Amniotic stem cell (primary cell): ENCODE results near the gene SPRED2.

Experiments
- DNase-seq: peaks from one replicate; lab custom pipeline; 2025; lab: John Stamatoyannopoulos, UW

The SPRED2 gene, protein sequence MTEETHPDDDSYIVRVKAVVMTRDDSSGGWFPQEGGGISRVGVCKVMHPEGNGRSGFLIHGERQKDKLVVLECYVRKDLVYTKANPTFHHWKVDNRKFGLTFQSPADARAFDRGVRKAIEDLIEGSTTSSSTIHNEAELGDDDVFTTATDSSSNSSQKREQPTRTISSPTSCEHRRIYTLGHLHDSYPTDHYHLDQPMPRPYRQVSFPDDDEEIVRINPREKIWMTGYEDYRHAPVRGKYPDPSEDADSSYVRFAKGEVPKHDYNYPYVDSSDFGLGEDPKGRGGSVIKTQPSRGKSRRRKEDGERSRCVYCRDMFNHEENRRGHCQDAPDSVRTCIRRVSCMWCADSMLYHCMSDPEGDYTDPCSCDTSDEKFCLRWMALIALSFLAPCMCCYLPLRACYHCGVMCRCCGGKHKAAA

GRCh38 chr2:65432227-65433190 lies at the start of gene SPRED2:
Gene SPRED2 (minus strand): TSS chr2:65432599. CDS start chr2:65431987, 612 bp downstream.
- peak; percentile 85 for DNase-seq

- no peak for DNase-seq
These were observed 49.6 kb upstream of the SPRED2 start for GRCh38 chr2:65481961-65482360.

GRCh38 chr2:65479524-65479923 lies 47.1 kb upstream of the SPRED2 start:
- DNase-seq = no peak

DNA sequence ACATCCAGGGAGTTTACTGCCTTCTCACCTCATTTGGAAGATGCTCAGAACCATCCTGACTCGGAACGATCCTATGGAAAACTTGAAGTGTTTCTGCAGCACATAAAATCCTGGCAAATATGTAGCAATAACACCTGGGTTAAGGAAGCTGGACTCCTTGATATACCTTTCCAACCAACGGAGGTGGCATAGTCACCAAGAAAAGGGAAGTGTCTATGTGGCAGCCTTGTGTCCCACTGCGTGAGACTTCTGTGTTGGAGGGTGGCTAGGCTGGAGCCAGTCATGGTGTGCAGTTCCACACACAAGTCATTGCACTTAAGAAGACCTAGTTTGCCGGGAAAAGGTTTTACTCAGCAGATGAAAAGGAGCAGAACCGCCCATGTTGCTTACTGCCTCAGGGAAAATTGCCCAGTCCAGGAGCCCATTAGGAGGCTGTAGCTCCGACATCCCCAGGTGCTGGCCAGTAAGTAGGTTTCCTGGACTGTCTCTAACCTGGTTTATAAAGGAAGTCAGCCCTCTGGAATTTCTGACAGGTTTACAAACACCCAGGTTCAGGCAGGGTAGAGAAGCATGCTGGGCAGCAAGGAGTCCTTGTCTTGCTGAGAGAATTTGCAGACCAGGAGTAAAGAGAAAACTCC lies 46.2 kb upstream of the SPRED2 start:
- DNase-seq = no peak

DNA sequence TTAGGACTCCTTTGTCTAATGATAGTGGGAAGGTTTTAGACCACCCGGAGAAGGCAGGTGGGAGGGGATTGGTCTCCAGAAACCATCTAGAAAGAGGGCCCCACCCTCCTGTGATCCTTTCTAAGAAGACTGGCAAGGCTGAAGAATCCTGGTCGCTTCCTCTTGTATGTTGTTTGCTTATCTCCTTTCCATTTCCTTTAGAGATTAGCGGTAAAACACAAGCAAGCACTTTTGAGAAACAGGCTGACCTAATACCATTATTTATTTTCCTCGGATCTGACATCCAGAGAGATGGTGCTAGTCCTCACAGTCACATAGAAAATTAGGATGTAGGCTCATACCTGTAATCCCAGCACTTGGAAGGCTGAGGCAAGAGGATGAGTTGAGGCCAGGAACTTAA lies 45.2 kb upstream of the SPRED2 start:
- DNase-seq = no peak

DNA sequence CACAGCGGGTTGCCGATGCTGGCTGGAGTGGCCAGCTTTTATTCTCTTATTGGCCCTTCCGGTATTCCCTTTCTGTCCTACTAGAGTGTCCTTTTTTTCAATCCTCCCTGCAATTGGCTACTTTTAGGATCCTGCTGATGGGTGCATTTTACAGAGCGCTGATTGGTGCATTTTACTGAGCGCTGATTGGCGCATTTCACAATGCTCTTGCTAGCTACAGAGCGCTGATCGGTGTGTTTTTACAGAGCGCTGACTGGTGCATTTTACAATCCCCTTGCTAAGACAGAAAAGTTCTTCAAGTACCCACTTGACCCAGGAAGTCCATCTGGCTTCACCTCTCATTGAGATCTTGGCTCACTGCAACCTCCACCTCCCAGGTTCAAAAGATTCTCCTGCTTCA lies 44.4 kb upstream of the SPRED2 start:
- DNase-seq = no peak

- DNase-seq = no peak
These were observed 42.6 kb upstream of the SPRED2 start for GRCh38 chr2:65475000-65475399.

DNA sequence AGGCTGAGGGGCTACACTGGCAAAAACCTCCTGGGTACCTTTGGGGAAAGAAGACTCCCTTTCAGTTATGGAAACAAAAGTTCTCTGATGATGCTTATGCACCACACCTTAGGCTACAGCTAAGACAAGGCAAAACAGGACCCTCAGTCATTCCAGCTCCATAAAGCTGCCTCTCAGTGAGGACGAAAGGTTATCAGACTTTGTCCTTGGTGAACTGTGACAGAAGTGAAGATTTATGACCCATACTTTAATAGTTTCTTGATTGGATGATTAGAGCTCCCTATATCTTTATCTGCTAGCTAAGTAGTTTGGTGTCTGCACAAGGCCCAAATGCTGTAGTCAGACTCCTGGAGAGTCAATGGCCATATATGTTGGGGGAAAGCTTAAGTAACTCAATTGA lies 40.6 kb upstream of the SPRED2 start:
- DNase-seq = no peak

DNA sequence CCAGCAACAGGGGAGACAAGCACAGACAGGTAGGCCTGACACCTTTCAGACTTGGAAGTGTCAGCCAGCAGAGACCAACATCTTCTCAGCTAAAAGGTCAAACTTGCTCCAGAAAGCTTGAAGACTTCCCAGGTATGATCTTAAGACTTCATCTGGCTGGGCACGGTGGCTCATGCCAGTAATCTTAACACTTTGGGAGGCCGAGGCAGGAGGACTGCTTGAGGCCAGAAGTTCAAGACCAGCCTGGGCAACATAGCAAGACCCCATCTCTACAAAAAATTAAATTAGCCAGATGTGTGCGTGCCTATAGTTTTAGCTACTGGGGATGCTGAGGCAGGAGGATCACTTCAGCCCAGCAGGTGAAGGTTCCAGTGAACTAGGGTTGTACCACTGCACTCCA lies 39.0 kb upstream of the SPRED2 start:
- no peak for DNase-seq

DNA sequence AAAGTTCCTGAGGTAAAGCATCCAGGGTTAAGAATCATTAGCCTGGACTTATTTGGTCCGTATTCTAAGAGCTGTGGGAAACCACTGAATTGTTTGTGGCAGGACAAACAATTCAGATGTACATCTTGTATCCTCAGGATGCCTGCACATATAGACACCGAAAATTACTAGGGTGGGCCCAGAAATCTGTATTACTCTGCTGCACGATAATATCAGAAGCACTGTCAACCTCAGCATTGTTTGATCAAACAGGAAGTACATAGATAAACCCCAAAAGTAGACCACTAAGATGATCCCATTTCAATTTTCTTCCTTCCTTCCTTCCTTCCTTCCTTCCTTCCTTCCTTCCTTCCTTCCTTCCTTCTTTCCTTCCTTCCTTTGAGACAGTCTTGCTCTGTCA lies 34.2 kb upstream of the SPRED2 start:
- no peak for DNase-seq

- no peak for DNase-seq
These were observed 33.5 kb upstream of the SPRED2 start for GRCh38 chr2:65465857-65466256.

DNA sequence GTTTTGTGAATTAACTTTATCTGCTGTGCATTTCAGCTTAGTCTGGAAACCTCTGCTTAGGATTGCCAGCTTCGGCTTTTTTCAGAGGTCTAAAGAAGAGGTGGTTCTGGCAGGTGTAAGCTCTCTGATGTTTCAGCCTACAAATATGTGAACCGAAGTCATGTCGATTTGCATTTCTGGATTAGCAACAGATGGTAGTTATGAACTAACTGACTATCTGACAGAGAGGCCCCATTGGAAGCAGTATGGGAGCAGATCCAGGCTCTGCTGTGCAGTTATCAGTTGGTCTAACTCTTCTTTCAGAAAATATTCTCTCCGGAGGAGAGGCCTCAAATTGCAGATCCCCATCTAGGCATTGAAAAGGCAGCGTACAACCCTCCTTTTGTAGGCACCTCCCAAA lies 32.7 kb upstream of the SPRED2 start:
- no peak for DNase-seq

DNA sequence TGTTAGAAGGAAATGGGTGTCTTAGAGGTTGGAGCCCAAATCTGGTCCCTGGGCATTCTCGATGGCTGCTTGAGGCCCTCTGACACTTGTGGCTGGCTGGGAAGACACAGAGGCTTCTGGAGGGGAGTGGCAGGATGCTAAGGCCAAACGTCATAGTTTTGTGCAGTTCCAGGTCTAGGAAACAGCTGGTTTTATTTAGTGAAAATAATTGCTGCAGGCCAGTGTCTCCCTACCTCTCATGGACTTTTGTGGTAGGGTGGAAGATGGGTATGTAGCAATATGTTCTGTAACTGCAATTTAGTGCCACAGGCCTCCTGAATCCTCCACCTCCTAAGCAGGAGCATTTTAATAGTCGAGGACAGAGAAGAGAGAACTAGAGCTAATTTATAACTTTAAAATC lies 32.2 kb upstream of the SPRED2 start:
- no peak for DNase-seq

- no peak for DNase-seq
These were observed 26.6 kb upstream of the SPRED2 start for GRCh38 chr2:65458999-65459398.

GRCh38 chr2:65456886-65457285 lies 24.5 kb upstream of the SPRED2 start:
- no peak for DNase-seq

DNA sequence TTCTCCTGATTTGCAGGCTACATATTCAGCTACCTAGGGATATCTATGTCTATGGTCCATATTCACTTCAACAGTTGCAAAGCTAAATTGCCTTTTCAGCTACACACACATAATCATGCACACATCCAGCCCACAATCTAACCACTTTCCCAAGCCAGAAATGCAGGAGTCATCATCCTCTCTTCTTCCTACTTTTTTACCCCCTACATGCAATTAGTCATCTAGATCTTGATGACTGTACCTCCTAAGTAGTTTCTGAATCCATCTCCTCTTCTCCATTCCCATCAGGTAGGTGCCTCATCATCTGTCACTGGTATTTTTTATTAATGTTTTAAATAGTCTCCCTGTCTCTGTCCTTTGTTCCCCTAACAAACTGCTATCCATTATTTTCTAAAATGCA lies 23.7 kb upstream of the SPRED2 start:
- DNase-seq = peak; percentile 21

GRCh38 chr2:65453916-65454315 lies 21.5 kb upstream of the SPRED2 start:
- no peak for DNase-seq

DNA sequence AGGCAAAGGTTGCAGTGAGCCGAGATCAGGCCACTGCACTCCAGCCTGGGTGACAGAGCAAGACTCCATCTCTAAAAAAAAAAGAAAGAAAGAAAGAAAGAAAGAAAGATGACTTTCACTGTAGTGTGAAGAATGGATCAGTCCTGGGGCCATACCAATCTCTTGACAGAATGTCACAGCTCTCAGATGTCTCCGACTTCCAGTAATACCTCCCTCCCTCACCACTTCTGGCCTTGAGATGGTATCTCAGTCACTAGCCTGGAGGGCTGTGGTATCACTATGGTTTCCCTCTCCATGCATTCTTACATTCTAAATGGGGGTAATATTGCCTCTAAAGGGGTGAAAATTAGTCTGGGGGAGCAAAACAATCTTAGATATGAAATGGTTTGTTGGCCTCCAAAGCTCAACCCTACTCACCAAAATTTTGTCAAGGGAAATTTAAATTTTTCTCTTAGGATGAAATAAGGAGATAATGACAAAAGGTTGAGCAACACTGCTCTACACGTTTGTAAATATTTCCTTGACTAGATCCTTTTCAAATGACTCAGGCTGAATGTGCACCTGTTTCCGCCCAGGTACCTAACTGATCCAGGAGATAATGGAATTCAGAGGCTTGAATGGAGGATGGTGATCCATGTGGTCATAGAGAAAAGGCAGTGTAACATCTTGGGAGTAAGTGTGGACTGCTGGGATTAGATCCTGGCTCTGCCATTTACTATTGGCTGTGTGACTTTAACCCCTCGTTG lies 19.9 kb upstream of the SPRED2 start:
- DNase-seq = no peak

GRCh38 chr2:65450810-65451209 lies 18.4 kb upstream of the SPRED2 start:
- DNase-seq = no peak

GRCh38 chr2:65450393-65450792 lies 18.0 kb upstream of the SPRED2 start:
- DNase-seq = no peak

DNA sequence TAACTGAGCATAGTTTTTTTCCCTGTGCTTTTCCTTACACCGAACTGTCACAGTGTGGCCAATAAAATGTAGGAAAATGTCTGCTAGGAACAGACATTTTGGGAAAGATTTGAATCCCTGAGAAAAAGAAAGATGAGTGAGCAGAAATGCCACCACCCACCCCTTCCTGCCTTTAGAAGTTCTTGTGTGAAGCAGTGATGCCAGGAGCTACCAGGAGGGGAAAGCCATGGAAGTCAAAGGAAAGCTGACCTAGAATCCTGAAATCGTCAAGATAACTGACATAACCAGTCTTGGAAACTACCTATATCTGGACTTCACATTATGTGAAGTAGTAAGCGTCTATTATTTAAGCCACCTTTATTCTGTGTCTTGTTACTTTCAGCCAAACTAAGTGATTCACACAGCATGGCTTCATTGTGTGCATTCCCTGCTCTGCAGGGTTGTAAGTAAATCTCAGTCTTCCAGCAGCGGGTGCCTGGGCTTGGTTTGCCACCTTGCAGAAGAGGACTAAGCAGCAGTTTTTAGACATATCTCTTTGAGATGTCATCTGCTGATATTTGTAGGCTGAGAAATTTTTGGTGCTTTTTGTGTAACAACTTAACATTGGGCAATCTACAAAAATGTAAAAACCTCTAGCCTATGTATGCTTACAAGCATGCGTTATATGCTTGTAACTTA lies 11.2 kb upstream of the SPRED2 start:
- no peak for DNase-seq
